Prostate gland (tissue), 2 donors: Measurements from ENCODE around the gene GSX2.

Experiments used
- POLR2A ChIP-seq: fragments of 450-650 bp; IDR thresholded peaks from one replicate; pipeline ENCODE4 v1.6.1; 2016; ENCODE audit warnings: antibody characterized with exemption, mild to moderate bottlenecking
- POLR2AphosphoS5 ChIP-seq: sonication (generic); formaldehyde crosslinking; IDR thresholded peaks from one replicate; pipeline ENCODE4 v1.6.1; 2017; ENCODE audit warnings: antibody characterized with exemption
- TF ChIP-seq, protein P1 (sequence below), 4 experiments: fragments of 200-600 bp in 2 of 4; fragments of 450-650 bp in 2 of 4; sonication (generic) in 2 of 4; IDR thresholded peaks; 1 replicate in 3 of 4; 2 replicates in 1 of 4; pipeline ENCODE4 v1.5.1; 2016 to 2019; ENCODE audit warnings: antibody characterized with exemption in 4 of 4, mild to moderate bottlenecking in 2 of 4, moderate library complexity in 2 of 4

DNA sequence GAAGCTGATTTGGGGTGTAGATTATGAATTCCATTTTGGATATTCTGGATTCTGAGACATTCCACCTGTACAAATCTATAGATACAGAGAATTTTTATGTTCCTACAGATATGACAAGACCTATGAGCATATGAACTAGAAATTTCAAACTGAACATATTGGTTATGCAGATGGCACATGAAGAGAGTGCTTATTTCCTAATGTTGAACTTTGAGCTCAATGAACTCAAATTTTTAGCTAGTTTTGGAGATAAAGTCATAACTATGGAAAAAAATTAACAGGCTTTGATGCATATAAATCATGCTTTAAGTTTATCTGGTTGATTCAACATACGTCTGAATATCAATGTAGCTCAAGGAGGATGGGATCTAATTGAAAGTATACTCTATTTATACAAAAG lies 44.5 kb upstream of the GSX2 start:
- TF ChIP-seq, protein P1, sequence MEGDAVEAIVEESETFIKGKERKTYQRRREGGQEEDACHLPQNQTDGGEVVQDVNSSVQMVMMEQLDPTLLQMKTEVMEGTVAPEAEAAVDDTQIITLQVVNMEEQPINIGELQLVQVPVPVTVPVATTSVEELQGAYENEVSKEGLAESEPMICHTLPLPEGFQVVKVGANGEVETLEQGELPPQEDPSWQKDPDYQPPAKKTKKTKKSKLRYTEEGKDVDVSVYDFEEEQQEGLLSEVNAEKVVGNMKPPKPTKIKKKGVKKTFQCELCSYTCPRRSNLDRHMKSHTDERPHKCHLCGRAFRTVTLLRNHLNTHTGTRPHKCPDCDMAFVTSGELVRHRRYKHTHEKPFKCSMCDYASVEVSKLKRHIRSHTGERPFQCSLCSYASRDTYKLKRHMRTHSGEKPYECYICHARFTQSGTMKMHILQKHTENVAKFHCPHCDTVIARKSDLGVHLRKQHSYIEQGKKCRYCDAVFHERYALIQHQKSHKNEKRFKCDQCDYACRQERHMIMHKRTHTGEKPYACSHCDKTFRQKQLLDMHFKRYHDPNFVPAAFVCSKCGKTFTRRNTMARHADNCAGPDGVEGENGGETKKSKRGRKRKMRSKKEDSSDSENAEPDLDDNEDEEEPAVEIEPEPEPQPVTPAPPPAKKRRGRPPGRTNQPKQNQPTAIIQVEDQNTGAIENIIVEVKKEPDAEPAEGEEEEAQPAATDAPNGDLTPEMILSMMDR (IDR thresholded peaks at IDR 0.05) = no peak
- no peak for TF ChIP-seq POLR2A
- no peak for TF ChIP-seq POLR2AphosphoS5
